Large intestine (tissue), 3 donors: ENCODE results near the gene CRYBG3. TPM values are rescaled to one million over a fixed set of nuclear protein-coding genes. Genes with fewer than 3 reads are reported as not detected.

Source experiments
- DNase-seq, 2 donors: peaks; one replicate each; pipeline versions ENCODE4 v3.0.0 to v3.0.0-alpha.2; 2013
- H3K27ac ChIP-seq: one replicate; pipeline ENCODE4 v1.5.1; 2013; ENCODE audit warnings: low read length
- H3K27me3 ChIP-seq: 2 replicates; pipeline ENCODE4 v1.6.1; 2013; ENCODE audit warnings: low read length; ENCODE audit not compliant: control insufficient read depth, insufficient read depth
- H3K36me3 ChIP-seq: 2 replicates; pipeline ENCODE4 v1.6.1; 2013; ENCODE audit warnings: low read length; ENCODE audit not compliant: control insufficient read depth, insufficient read depth
- H3K4me1 ChIP-seq: one replicate; pipeline ENCODE4 v1.6.1; 2013; ENCODE audit warnings: low read length; ENCODE audit not compliant: control insufficient read depth, insufficient read depth
- H3K4me3 ChIP-seq: one replicate; pipeline ENCODE4 v1.5.1; 2013; ENCODE audit warnings: low read length
- H3K9me3 ChIP-seq: one replicate; pipeline ENCODE4 v1.6.1; 2013; ENCODE audit warnings: mild to moderate bottlenecking, low read depth, low read length, moderate library complexity; ENCODE audit not compliant: control insufficient read depth
- WGBS: methylation state at CpG from one replicate; pipeline ENCODE4 v1.1.5; 2013; ENCODE audit warnings: low lambda C conversion rate; ENCODE audit not compliant: insufficient coverage; 5-methylcytosine and 5-hydroxymethylcytosine counted together
- polyA plus RNA-seq: library from polyadenylated mRNA; unstranded; fragments of 120-200 nt; gene quantifications from one replicate; pipeline ENCODE4 v1.2.1, GENCODE V29; 2013

CRYBG3 gene
- polyA plus RNA-seq, 1 donor = 8.9 TPM

GRCh38 chr3:97871186-97871585, 49.4 kb downstream of the CRYBG3 start:
- Histone ChIP-seq H3K27me3 (no peaks in the 10 kb centered on the region), H3K27ac (no peak overlapping the region), H3K4me1 (no peaks in the 10 kb centered on the region), H3K4me3 (no peak overlapping the region), H3K36me3 (peaks cover 6% of the 10 kb centered on the region), H3K9me3 (no peaks in the 10 kb centered on the region)
- DNase-seq = no peak
- no CpG with 5 or more reads among the region's 3 CpGs for WGBS

- Histone ChIP-seq H3K27ac (no peak overlapping the region), H3K4me3 (no peak overlapping the region), H3K9me3 (no peaks in the 10 kb centered on the region), H3K27me3 (no peaks in the 10 kb centered on the region), H3K4me1 (no peaks in the 10 kb centered on the region), H3K36me3 (peaks cover 6% of the 10 kb centered on the region)
- no peak for DNase-seq
- WGBS = no CpG with 5 or more reads among the region's 6 CpGs
Observed at GRCh38 chr3:97871801-97872524, 50.2 kb downstream of the CRYBG3 start.

DNA sequence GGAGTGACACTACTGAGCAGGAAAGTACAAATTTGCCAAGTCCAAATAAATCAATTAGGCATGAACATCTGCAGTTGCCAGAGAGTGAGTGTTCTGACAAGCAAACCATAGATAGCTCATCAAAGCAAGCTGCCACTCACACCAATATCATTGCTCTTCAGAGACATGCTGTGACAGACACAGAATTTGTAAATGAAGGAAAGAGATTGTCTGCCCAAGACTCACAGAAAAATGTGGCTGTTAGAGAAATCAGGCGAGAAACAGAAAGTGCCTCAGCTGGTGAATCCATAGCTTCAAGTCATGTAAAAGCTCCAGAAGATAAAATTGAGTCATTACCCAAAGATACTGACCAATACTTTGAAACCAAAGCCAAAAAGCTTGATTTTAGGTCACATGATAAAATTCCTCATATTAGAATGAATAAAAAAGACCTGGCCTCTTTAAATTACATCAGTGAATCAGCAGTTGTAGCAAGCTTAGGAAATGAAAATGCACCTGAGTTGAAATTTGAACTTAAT, 50.8 kb downstream of the CRYBG3 start:
- Histone ChIP-seq H3K9me3 (no peaks in the 10 kb centered on the region), H3K27ac (no peak overlapping the region), H3K36me3 (peaks cover 6% of the 10 kb centered on the region), H3K27me3 (no peaks in the 10 kb centered on the region), H3K4me3 (no peak overlapping the region), H3K4me1 (no peaks in the 10 kb centered on the region)
- WGBS = no CpG with 5 or more reads among the region's 1 CpG
- DNase-seq = no peak

DNA sequence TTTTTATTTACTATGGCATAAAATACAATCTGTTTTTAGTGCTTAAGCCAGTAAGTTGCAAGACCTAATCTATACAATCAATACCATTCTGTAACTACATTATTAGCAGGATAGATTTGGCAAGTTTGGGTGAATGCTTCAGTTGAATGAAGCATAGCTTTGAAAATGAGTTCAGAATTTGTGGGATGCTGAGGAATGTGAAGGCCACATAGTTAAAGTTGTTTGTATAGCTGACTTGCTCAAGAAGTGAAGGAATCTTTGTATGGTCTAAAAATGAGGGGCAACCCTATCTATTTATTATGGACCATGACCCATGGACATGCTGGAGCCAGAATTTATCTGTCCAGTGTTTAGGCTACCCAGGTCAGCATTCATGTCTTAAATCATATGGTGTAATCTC, 58.5 kb downstream of the CRYBG3 start:
- DNase-seq = no peak
- Histone ChIP-seq H3K36me3 (no peaks in the 10 kb centered on the region), H3K4me1 (no peaks in the 10 kb centered on the region), H3K27me3 (no peaks in the 10 kb centered on the region), H3K9me3 (no peaks in the 10 kb centered on the region), H3K27ac (no peak overlapping the region), H3K4me3 (no peak overlapping the region)

GRCh38 chr3:97882975-97883598, 61.3 kb downstream of the CRYBG3 start:
- H3K27ac ChIP-seq = peak overlapping the region; percentile 41
- no peaks in the 10 kb centered on the region for H3K9me3 ChIP-seq
- peaks cover 8% of the 10 kb centered on the region for H3K36me3 ChIP-seq
- DNase-seq = peak; percentile 66 to 84
- no peak overlapping the region for H3K4me3 ChIP-seq
- 50% methylated on average over 1 of the region's 5 CpGs for WGBS
- H3K4me1 ChIP-seq = no peaks in the 10 kb centered on the region
- no peaks in the 10 kb centered on the region for H3K27me3 ChIP-seq

DNA sequence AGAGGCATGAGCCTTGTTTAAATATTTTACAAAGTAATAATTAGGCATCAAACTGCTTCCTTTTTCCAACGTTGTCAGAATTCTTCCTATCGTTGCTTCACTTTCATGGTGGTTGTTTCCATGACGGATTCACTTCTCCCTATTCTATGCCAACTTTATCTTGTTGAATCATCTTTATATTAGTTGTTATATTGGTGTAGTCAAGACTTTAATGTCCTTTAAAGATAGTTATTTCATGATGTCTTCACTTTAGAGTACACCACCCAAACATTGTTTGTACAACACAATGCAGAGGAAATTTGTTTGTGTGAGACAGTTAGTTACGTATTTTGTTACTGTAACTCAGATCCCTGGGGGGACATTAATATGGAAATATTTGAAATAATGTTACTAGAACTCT, 61.9 kb downstream of the CRYBG3 start:
- DNase-seq = no peak
- Histone ChIP-seq H3K4me1 (no peaks in the 10 kb centered on the region), H3K4me3 (no peak overlapping the region), H3K27ac (no peak overlapping the region), H3K9me3 (no peaks in the 10 kb centered on the region), H3K27me3 (no peaks in the 10 kb centered on the region), H3K36me3 (peaks cover 14% of the 10 kb centered on the region)
- no CpG with 5 or more reads among the region's 4 CpGs for WGBS

GRCh38 chr3:97884586-97885123, 62.8 kb downstream of the CRYBG3 start:
- WGBS = 33% methylated on average over 1 of the region's 2 CpGs
- Histone ChIP-seq H3K4me1 (no peaks in the 10 kb centered on the region), H3K4me3 (no peak overlapping the region), H3K27ac (no peak overlapping the region), H3K9me3 (no peaks in the 10 kb centered on the region), H3K27me3 (no peaks in the 10 kb centered on the region), H3K36me3 (peaks cover 19% of the 10 kb centered on the region)
- no peak for DNase-seq

DNA sequence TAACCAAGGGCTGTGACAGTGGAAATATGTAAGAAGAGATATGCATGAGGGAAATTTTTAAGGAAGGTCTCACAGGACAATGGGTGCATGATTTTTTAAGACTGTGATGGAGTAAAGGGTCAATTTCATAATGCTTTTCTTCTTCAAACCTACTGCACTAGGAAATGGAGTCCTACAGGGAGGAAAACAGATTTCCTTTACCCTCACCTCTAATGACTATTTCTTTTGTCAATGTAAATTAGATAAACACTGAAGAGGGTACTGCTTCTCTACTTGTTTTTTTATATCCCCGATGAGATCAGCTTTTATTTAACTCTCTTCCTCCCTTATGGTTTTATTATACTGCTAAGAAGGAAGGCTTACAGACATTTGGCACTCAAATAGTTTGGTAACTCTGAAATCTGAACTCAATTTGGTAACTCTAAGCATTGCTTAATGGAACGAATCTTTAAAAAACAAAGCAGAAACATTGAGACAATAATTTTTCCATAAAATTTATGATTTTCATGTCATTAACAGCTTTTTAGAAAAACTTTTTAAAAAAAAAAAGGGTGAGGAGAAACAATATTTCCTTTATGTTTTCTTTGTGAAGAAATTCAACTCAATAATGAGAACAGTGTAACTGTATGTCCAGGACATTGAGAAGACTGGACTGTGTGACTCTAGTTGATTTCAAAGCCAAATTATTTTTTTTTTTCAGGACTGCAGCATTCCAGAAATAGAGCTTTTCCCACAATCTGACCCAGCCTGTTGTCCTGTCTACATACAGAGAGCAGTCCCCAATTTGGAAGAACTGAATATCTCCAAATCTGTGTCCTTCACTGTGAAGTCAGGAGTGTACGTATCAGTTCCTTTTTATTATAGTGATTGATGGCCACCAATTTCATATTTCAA, 64.4 kb downstream of the CRYBG3 start:
- H3K4me1 ChIP-seq = no peaks in the 10 kb centered on the region
- H3K27me3 ChIP-seq = no peaks in the 10 kb centered on the region
- H3K36me3 ChIP-seq = peaks cover 22% of the 10 kb centered on the region
- no peak overlapping the region for H3K4me3 ChIP-seq
- no peak overlapping the region for H3K27ac ChIP-seq
- no peaks in the 10 kb centered on the region for H3K9me3 ChIP-seq
- no peak for DNase-seq
- WGBS = 87% methylated on average over 3 of the region's 3 CpGs

- Histone ChIP-seq H3K9me3 (no peaks in the 10 kb centered on the region), H3K4me1 (no peaks in the 10 kb centered on the region), H3K4me3 (no peak overlapping the region), H3K27ac (no peak overlapping the region), H3K36me3 (peaks cover 27% of the 10 kb centered on the region), H3K27me3 (no peaks in the 10 kb centered on the region)
- no peak for DNase-seq
- WGBS = no CpG with 5 or more reads among the region's 3 CpGs
Observed at GRCh38 chr3:97889814-97890213, 68.0 kb downstream of the CRYBG3 start.

- 100% methylated on average over 1 of the region's 1 CpG for WGBS
- DNase-seq = no peak
- Histone ChIP-seq H3K9me3 (no peaks in the 10 kb centered on the region), H3K4me1 (no peaks in the 10 kb centered on the region), H3K27ac (no peak overlapping the region), H3K27me3 (no peaks in the 10 kb centered on the region), H3K4me3 (no peak overlapping the region), H3K36me3 (peaks cover 19% of the 10 kb centered on the region)
Observed at GRCh38 chr3:97892852-97893251, 71.0 kb downstream of the CRYBG3 start.
